GM21737 (cell line): ENCODE results near the gene ZC3H14.

Source experiments
- ATAC-seq: cut with Tn5 transposase; IDR thresholded peaks from one replicate; pipeline ENCODE4 v1.9.1; 2021; ENCODE audit warnings: mild to moderate bottlenecking, moderate library complexity; ENCODE audit not compliant: unreplicated experiment

The ZC3H14 gene

DNA sequence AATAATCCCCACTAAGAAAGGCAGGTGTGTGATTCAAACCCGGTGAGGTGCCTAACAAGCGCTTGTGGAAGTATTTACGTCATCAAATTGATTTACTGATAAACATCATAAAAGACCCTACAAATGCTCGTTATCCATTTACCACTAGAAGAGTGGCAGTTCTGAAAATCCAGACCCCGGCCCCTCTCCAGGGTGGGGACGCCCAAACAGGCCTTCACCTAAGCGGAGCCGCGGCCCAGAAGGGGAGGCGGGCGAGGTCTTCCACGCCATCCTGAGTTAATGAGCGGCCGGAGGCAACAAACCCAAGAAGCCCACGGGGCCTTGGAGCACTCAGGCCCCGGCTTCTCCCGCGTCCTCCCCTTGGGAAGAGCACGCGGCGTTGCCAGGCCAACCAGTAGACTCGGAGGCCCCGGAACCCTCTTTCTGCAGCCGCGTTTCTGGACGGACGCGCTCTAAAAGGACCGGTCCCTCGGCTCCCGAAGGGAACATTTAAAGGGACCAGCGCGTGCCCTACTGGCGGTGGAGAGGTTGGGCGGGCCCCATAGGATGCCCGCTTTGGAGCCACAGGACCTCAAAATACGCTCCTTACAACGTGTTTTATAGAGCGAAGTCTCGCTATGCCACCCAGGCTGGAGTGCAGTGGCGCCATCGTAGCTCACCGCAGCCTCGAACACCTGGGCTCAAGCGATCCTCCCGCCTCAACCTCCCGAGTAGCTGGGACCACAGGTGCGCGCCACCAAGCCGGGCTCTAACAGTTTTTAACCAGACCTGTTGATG is 11.6 kb upstream of the ZC3H14 start:
- no peak for ATAC-seq

DNA sequence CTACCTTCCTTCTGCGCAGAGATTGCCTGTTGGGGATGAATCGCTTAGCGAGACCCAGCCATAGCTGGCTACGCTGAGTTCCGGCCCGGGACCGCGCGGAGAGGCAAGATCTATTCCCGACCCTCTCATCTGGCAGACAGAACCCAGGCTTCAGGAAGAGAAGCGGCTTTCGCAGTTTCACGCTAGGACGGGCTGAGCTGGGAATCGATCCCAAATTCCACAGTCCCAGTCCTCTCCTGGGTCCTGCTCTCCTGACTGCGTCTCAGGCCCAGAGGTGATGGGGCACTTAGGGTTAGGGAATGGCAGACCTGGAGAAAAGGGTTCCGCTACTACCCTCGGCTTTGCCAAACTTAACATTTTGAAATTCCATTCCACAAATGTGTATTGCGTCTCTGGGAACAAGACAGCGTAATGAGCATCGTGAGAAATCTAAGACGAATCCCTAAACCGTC is 10.8 kb upstream of the ZC3H14 start:
- ATAC-seq: no peak

DNA sequence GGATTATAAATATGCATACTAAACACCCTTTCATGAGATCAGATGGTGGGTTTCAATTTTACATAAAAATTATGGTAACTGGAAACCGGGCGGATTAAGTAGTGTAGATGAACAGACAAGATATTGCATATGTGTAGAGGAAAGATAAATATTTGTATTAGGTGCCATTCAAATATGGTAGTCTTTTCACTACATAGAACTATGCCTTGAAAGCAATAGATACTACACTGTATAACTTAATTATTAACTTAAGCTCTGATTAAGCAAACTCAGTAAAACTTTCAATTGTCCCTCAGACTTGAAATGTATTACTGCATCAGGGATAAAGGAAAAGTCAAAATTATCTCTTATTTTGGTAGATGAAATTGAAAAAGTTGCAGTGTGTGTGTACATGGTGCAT is 10.0 kb upstream of the ZC3H14 start:
- ATAC-seq: no peak

DNA sequence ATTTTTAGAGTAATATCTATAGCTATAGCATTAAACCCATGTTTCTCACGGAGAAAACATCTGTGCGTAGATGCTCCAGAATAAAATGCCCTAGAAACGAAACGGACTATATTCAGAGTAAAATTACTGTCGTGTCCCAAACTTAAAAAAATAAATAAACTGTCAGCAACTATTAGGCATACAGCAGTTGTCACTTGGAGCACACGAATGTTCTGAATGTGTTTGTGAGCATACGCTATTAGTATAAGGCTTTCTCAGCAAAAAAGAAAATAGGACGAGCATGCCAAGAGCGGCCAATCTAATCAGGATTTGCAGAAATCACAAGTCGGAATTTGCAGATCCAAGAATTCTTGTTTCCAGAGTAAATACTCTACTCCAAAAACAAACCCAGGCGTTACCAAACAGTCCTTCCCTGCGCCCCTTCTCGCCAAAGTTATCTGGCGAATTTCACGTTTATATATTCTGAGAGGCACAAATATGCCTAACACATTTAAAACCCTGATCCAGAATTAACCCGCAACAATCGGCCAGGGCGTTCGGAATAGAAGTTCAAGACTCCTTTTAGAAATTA is 8.9 kb upstream of the ZC3H14 start:
- ATAC-seq: no peak

DNA sequence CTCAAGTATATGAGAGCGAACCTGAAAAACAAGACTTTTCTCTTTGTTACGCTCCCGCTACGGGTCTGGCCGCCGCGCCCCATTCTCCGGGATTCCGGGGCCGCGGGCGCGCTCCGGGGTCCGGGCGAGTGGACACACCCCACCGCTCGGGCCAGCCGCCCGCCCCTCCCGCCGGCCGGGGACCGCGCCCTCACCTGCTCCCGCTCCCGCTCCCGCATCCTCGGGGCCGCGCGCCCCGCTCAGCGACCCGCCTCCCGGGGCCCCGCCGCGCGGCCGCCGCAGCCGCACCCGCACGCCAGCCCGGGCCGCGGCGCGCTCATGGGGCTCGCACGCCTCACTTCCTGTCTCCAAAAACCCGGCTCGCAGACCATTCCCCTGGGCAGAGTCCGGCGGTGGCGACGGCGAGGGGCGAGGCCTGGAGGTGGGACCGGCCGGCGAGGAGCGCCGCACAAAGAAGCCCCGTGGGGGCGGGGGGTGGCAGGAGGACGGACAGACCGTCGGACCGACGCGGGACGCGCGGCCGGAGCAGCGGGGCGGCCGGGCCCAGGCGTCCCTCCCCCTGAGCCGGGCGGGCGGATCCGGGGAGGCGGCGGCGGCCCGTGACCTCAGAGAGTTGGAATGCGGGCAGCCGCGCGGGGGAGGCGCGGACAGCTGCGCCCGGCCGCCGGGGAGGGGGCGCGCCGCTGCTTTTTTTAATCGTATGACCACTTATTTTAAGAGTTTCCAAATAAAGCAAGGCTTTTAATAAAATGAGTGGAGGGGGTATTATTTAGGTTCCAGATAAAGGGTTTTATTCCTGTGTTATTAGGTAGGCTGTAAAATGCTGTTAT is 8.2 kb upstream of the ZC3H14 start, which contains the start of gene PTPN21:
PTPN21 (minus strand) TSS at position 551 of the 830 bp plus-strand sequence. CDS start 4,590 bp downstream, outside the sequence.
- peak; percentile 51 for ATAC-seq

DNA sequence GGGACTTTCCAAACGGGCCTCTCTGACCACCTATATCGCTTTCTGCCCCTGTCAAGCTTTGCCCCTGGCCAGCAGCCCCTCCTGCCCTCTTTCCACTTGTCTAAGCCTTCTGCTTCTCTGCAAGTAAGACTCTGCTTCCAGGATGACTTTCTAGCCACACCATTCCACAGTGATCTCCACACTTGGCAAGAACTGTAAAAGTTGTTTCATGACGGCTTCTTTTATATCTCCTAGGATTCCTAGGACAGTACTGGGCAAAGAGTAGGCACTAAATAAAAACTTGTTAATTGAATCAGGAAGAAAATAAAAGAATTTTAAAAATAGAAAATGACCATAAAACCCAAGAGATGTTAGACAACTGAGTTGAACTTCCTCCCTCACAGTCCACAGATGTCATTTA is 6.3 kb upstream of the ZC3H14 start:
- no peak for ATAC-seq

DNA sequence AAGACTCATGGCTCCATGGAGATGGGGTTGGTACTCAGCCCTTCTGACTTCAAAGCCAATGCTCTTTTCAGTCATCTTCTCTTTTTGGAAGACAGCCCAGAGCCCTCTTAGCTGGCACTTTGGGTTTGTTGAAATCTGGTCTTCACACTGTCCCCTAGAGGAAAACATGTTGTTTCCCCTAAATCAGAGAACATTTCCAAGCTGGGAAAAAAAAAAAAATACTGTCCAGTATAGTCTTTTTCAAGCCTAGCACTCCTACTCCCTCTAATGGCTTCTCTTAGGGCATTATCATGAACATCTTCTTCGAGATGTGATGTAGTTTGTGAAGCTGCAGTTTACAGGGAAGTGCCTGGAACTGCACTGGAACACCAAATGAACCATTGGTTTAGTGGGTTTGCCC is 3.0 kb upstream of the ZC3H14 start:
- ATAC-seq: no peak

DNA sequence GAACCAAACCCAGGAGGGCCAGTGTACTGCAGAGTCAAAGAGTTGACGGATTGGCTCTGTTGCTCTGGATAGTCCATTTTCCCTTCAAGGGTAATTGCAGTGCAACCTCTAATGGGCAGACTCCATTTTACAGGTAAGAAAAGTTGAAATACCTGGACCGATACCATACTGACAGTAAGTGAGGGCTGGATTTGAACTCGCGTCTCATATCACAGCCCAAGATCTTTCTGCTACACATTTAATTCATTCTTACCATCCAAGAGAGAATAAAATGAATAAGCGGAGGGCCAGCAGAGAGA is 356 bp upstream of the ZC3H14 start:
- ATAC-seq: peak; percentile 1

DNA sequence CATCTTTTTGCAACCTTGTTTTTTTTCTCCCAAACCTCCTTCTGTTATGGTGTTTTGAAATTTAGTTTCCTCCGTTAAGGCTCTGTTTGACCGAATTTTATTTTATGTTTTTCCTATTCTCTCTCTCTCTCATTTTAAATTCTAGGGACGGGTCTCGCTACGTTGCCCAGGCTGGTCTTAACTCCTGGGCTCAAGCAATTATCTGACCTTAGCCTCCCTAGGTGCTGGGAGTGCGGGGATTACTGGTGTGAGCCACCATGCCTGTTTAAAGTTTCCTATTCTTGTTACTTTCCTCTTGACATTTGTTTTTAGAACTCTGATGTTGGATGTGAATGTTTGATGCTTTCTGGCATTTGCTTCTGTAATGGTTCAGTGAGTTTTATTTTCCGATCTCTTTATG is 1.0 kb downstream of the ZC3H14 start:
- no peak for ATAC-seq

DNA sequence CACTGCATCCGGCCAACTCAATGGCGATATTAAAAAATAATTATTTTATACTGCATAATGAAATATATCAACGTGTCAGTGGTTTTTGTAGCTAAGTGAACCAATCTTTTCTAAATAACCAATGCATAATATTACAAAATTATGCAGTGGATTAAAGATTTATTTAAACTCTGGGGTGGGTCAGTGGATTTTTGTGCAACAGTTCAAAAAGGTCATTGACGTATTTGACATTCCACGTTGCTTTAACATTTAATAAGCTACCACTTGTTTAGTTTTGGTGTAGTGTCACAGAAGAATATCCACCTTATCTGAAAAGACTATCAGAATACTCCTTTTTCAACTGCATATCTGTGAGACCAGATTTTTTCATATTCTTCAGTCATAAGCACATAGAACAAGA is 2.6 kb downstream of the ZC3H14 start:
- no peak for ATAC-seq

DNA sequence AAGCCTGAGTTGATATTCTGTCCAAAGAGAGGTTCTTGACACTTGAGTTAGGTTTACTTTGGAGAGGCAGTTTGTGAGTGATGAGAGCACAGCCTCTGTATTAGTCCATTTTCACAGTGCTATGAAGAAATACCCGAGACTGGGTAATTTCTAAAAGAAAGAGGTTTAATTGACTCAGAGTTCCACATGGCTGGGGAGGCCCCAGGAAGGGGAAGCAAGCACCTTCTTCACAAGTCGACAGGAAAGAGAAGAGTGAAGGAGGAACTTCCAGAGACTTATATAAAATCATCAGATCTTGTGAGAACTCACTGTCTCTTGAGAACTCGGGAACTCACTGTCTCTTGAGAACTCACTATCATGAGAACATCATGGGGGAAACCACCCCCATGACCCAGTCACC is 5.4 kb downstream of the ZC3H14 start:
- ATAC-seq: no peak

DNA sequence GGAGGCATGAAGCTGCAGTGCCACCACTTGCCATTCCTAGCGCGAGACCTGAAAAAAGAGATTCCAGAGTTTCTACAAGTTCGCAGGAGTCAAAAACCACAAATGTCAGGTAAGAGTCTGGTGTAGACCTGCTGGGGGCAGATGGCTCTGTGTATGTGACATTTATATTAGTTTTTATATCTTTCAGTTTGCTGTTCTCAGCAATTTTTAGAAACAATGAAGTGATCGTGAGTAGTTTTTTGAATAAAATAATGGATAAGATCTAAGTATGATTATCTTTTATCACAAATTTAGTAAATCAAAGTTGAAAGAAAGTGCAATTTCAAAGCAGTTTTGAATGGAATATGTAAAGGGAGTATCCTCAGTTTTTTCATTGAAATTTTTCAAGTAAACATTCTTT is 9.3 kb downstream of the ZC3H14 start:
- ATAC-seq: no peak

DNA sequence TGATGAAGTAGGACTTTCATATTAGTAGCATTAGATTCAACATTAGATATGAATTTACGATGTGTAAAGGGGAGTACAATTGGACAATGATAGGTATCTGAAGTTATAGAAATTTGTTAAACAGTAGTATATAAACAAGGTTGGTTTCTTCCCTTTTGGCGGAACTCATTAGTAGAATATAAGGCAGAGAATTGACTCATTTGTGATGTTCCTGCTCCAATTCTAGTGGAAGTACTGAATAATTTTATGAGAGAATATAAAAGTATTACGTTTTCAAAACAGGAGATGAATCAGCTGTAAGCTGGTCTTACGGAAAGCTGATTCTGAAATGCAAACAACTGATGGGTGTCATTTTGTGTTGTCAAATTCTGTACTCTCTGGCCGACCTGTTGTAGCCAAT is 13.4 kb downstream of the ZC3H14 start:
- ATAC-seq: no peak

DNA sequence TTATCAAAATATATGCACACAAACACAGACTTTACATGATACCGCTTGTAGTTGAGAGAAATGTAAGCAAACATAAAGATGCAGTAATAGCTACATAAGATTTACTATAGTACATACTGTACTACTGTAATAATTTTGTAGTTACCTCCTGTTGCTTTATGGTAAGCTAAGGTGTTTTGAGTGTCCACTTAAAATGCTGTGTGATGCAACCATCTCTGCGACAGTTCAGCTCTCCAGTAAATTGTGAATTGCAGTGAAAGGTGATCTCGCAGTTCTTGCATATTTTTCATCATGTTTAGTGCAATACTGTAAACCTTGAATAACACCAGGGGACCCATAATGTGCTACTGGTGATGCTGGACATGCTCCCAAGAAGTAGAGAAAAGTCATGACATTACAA is 21.6 kb downstream of the ZC3H14 start:
- no peak for ATAC-seq

DNA sequence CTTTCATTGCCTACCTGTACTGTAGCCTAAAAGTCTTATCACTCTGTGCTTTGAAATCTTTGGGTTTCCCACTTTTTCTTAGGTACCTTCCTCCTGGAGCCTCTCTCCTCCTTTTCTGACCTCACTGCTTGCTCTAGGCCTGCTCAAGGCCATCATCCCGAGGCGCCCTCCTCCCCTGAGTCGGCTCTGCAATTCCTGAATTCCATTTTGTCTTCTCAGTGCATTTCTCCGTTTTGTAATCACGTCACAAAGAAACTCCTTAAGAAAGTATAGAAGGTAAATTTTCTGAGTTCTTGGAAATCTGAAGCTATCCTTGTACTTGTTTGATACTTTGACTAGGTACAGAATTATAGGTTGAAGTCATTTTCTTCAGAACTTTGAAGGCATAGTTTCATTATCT is 25.2 kb downstream of the ZC3H14 start:
- no peak for ATAC-seq

DNA sequence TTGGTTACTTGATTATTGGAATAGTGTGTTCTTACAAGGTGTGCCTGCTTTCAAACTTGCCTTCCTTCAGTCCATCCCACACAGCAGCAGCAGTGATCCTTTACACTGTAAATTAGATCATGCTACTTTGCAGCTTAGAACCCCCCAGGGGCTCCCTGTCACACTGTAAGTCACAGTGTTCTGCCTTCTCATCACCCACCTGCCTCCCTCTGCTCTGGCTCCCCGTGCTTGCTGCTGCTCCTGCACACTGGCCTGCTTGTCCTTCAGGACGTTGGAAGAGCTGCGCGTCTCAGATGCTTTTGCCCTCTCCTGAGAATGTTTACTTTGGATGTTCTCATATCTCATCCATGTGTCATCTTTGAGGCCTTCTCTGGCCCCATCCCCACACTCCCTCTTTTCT is 27.3 kb downstream of the ZC3H14 start:
- no peak for ATAC-seq

DNA sequence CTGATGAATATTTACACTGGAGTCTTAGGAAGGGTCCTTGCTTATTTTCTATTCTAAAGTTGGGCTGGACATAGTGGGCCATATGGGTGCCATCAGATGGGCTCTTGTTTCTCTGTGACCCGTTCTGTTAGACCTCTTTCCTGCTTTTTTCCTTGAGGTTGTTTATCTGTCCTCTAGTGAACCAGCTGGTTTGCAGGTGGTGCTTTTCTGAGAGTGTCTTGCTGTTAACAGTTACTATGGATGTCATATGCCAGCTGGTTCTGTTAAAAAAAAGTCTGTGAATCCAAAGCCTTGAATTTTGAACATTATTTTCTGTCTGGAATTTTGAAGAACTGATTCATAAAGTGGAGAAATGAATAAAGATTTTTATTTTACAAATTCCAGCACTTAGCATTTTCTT is 29.2 kb downstream of the ZC3H14 start:
- no peak for ATAC-seq

DNA sequence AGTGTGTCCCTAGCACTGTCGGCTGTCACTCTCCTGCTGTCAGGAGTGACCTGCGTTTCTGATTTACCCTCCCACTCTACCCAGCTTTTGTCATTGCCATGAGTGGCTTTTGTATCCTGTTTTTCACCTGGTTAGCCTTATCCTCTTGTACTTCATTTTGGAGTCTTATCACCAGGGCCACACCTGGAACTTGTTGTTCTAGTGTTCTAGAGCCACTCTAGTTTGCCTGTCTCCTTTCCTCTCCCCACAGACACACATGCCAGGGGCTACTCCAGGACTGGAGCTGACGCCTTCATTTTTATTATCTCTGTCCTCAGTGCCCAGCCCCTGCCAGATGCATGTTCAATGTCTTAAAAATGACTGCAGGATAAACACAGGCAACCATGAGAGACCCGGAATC is 34.2 kb downstream of the ZC3H14 start:
- no peak for ATAC-seq

DNA sequence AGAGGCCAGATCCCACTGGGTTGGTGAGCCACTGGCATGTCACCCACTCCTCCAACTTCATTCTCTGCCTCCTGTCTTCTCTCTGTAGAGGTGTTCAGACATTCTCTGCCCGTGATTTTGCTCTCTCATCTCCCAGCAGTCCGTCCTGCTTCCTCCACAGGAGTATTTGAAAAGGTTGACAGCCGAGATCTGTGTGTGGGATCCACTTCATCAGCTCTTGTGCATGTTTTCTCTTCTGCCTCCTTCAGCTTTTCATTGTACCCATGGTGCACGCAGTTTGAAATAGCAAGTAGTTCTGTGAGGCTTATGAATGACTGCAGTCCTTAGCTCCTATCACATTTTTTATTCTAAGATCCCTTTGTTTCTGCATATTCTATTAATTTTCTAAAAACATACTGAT is 34.8 kb downstream of the ZC3H14 start:
- ATAC-seq: no peak

DNA sequence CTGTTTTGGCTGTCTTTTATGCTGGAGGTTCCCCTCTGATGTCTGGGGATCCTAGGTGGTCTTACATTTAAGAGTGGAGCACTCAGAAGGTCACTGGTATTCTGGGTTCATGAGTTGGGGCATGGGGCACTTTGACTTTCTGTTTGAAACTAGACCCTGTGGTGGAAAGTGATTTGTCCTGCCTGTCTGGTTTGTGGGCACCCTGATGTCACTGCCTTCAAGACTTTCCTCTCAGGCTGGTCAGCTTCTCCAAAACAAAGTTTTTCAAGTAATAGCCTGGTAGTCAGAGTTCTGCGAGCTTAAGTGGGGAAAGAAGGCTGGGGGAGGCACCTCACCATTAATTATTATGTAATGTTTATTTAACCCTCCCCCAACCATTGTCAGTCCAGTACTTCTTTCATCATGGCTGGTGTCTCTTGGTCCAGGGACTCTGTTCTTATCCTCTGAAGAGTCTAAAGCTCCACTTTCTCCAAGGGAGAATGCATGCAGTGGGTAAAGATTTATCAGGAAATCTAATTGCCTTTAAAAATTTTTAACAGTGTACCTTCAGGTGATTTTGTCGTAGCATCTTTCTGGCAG is 35.3 kb downstream of the ZC3H14 start:
- no peak for ATAC-seq

DNA sequence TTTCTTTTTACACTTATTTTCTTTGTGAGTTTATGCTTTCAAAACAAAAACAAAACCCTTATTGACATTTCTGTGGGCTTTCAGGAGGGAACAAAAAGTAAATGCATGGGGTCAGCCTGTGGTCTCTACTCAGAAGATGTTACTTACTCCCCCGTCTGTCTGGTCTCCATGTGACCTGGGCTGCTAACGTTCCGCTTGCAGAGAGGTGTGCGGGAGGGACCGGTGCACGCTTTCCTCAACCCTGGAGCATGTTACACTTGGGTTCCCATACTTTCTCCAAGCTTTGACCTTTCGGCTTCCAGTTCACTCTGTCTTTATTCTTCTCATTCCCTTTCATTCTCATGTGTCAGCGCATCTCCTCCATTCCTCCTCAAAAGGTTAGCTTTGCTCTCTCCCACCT is 36.5 kb downstream of the ZC3H14 start:
- ATAC-seq: no peak
